HG02885 (cell line): ENCODE results near the gene PCYT1B.
A peak's percentile ranks its signal among the peaks of the same experiment; 100 is the strongest.
"Not testable (repeated sequence)": the region's sequence is repeated elsewhere in the genome, so short reads cannot be mapped to it uniquely, and the experiment has no call there.

Experiments used
- ATAC-seq: cut with Tn5 transposase; IDR thresholded peaks from one replicate; pipeline ENCODE4 v1.9.1; 2021; ENCODE audit warnings: mild to moderate bottlenecking; ENCODE audit not compliant: unreplicated experiment, poor library complexity

PCYT1B gene

GRCh38 chrX:24647257-24648058 is at the start of gene PCYT1B:
PCYT1B (minus strand) TSS chrX:24647347; CDS start chrX:24647105, 242 bp downstream.
- ATAC-seq: peak; percentile 81

GRCh38 chrX:24696294-24696693 is 49.1 kb upstream of the PCYT1B start:
- ATAC-seq: no peak

GRCh38 chrX:24694825-24695224 is 47.7 kb upstream of the PCYT1B start:
- ATAC-seq: no peak

- ATAC-seq: peak; percentile 94
Observed at GRCh38 chrX:24693453-24694202, 46.5 kb upstream of the PCYT1B start, which contains the start of gene POLA1. POLA1 (plus strand) TSS chrX:24693918; CDS start chrX:24693962, 44 bp downstream.

GRCh38 chrX:24692305-24692704 is 45.2 kb upstream of the PCYT1B start:
- no peak for ATAC-seq

GRCh38 chrX:24684048-24684447 is 36.9 kb upstream of the PCYT1B start:
- no peak for ATAC-seq

GRCh38 chrX:24682739-24683432 is 35.7 kb upstream of the PCYT1B start:
- ATAC-seq: no peak

GRCh38 chrX:24676403-24677024 is 29.4 kb upstream of the PCYT1B start:
- peak; percentile 59 for ATAC-seq

GRCh38 chrX:24673424-24673823 is 26.3 kb upstream of the PCYT1B start:
- no peak for ATAC-seq

GRCh38 chrX:24672701-24673190 is 25.6 kb upstream of the PCYT1B start:
- ATAC-seq: no peak

- ATAC-seq: no peak
Observed at GRCh38 chrX:24668111-24668510, 21.0 kb upstream of the PCYT1B start.

GRCh38 chrX:24662352-24662751 is 15.2 kb upstream of the PCYT1B start:
- no peak for ATAC-seq

GRCh38 chrX:24661292-24661691 is 14.1 kb upstream of the PCYT1B start:
- no peak for ATAC-seq

GRCh38 chrX:24659646-24660045 is 12.5 kb upstream of the PCYT1B start:
- ATAC-seq: no peak

- ATAC-seq: no peak
Observed at GRCh38 chrX:24659106-24659505, 12.0 kb upstream of the PCYT1B start.

- ATAC-seq: no peak
Observed at GRCh38 chrX:24658421-24658820, 11.3 kb upstream of the PCYT1B start.

GRCh38 chrX:24657671-24658386 is 10.7 kb upstream of the PCYT1B start:
- no peak for ATAC-seq

GRCh38 chrX:24655679-24656078 is 8.5 kb upstream of the PCYT1B start:
- not testable (repeated sequence) for ATAC-seq

- no peak for ATAC-seq
Observed at GRCh38 chrX:24651783-24652182, 4.6 kb upstream of the PCYT1B start.

- no peak for ATAC-seq
Observed at GRCh38 chrX:24648495-24648894, 1.3 kb upstream of the PCYT1B start.
